Measurements from ENCODE around the gene NPAS3.

NPAS3 gene

DNA sequence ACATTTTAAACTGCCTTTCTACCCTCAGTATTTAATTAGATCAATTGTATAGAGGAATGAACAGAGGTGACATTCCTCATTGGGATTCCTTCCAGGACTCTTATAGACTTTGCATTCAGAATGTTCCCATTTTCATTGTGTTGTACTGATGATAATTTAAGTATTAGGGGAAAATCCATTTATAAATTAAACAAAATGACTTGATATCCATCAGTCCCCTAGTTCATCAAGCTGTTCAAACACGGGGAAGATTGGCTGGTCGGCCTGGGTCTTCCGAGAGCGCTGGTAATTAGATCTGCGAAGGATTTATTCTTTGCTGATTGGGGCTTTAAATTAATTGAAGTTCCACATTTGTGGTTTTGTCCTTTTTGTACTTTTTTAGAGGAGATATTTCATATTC is 738.2 kb downstream of the NPAS3 start:
- H3K36me3 ChIP-seq (ENCODE audit: insufficient read depth, low read length), result no peaks in the 10 kb centered on the region
- H3K9ac ChIP-seq (ENCODE audit: low read depth, low read length), result no peak overlapping the region
- H3K4me1 ChIP-seq (ENCODE audit: insufficient read depth, low read length), result 0 out of 2 replicates have a peak, but pooled peaks cover 3% of the 10 kb centered on the region
- no peaks in the 10 kb centered on the region for H3K9me3 ChIP-seq (ENCODE audit: control insufficient read depth, insufficient read depth, low read length)

DNA sequence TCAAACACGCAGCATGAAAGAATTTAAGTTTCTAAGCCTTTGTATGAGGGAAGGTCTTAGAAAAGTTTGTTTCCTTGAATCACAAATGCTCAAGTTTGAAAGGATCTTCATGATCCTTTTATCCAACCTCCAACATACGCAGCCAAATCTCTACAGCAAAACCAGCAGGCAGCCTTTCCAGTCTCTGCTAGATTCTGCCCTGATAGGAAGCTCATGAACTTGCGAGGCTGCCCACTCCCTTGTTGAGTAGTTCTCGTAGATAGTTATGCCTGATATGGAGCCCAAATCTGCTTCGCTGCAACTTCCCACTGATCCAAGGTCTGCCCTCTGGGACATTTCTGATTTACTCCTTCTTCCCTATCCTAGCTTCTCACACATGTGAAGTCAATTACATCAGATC is 739.3 kb downstream of the NPAS3 start:
- Histone ChIP-seq H3K9ac (ENCODE audit: low read depth, low read length) (no peak overlapping the region), H3K36me3 (ENCODE audit: insufficient read depth, low read length) (no peaks in the 10 kb centered on the region), H3K4me1 (ENCODE audit: insufficient read depth, low read length) (0 out of 2 replicates have a peak, but pooled peaks cover 3% of the 10 kb centered on the region), H3K9me3 (ENCODE audit: control insufficient read depth, insufficient read depth, low read length) (no peaks in the 10 kb centered on the region)

DNA sequence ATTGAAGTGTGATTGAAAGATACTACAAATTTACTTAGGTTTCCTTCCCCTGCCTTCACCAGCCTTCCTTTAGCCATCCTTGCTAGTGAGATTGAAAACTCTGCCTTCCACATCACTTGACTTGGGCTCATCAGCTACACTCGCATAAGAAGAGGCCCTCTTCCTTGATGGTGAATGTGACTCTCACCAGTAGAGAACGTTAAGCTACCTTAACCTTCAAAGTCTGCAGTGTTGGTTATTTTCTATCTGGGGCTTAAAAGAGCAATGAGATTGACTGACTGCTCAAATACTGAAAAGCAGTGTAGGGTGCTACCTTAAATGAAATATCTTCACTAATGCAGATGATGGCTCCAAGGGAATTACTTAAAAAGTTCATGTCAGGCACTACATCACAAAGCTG is 740.3 kb downstream of the NPAS3 start:
- H3K36me3 ChIP-seq (ENCODE audit: insufficient read depth, low read length), result no peaks in the 10 kb centered on the region
- H3K9ac ChIP-seq (ENCODE audit: low read depth, low read length), result no peak overlapping the region
- H3K4me1 ChIP-seq (ENCODE audit: insufficient read depth, low read length), result 0 out of 2 replicates have a peak, but pooled peaks cover 3% of the 10 kb centered on the region

DNA sequence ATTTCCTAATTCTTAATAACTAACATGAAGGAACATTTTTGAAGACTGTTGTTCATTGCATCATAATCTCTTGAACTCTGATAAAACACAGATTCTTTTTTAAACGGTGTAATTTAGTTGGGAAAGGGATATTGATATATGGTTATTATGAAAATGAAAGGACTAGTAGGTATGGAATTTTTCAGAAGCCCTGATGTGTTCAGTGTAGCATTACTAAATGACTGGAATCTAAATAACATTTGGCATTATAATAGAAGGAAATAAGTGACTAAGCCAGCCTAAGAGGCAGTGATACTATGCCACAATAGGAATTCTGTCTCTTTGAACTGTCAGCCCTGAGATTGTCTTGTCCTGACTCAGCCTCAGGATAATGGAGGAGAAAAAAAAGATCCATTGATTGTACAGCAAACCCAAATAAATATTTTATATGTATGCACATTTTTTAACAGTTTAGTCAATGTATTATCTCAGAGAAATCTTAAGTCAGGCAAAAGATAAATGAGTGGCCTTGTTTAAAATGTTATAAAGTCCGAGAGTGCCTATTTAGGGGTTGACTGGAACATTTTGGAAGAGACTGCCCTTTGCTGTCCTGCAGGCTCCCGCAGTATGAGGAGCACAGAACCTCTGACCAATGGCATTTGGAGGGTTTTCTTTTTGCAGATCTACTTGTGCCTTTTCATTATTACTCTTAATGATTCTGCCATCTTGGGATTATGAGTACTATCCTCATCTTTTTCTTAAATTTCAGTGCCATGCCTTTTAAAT is 741.0 kb downstream of the NPAS3 start:
- H3K9ac ChIP-seq (ENCODE audit: low read depth, low read length), result no peak overlapping the region
- H3K4me1 ChIP-seq (ENCODE audit: insufficient read depth, low read length), result 0 out of 2 replicates have a peak, but pooled peaks cover 3% of the 10 kb centered on the region
- no peaks in the 10 kb centered on the region for H3K9me3 ChIP-seq (ENCODE audit: control insufficient read depth, insufficient read depth, low read length)
- H3K36me3 ChIP-seq (ENCODE audit: insufficient read depth, low read length), result no peaks in the 10 kb centered on the region

More for the DNA sequence above, 740.3 kb downstream of the NPAS3 start:
- H3K9me3 ChIP-seq (ENCODE audit: control insufficient read depth, insufficient read depth, low read length), result no peaks in the 10 kb centered on the region

DNA sequence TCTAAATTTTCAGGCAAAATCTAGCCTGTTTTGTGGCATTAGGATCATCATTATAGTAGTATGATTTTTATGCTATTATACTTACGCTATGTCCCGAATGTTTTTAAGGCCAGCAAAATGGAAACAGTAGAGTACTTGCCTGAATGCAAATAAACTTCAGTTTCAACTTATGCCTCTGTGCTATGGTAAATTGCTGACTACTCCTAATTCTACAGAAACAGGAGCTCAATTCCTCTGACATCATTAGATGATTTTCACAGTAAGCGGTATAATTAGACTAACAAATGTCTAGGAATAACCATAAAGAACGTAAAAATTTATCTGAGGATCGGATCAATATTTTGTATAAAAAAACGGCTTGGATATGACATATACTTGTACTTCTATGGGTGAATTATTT is 742.2 kb downstream of the NPAS3 start:
- H3K9ac ChIP-seq (ENCODE audit: low read depth, low read length), result no peak overlapping the region
- H3K36me3 ChIP-seq (ENCODE audit: insufficient read depth, low read length), result no peaks in the 10 kb centered on the region
- 0 out of 2 replicates have a peak, but pooled peaks cover 3% of the 10 kb centered on the region for H3K4me1 ChIP-seq (ENCODE audit: insufficient read depth, low read length)
- H3K9me3 ChIP-seq (ENCODE audit: control insufficient read depth, insufficient read depth, low read length), result no peaks in the 10 kb centered on the region

DNA sequence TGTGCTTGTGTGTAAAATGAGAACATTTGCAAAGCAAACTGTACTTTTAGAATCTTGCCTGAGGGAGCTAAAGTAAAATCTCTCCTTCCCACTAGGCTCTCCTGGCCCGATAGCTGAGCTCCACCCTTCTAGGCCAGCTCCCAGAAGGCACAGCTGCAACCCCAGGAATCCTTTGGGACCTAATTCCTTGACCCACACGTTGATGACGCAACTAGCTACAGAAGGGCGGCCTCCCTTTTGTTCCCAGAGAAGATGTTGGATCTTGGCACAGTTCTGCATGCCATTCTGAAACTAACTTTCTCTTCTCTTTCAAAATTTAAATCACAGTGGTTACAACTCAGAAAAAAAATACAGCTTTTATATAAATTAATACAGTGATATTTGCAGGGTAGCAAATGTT is 744.1 kb downstream of the NPAS3 start:
- no peaks in the 10 kb centered on the region for H3K9me3 ChIP-seq (ENCODE audit: control insufficient read depth, insufficient read depth, low read length)
- H3K9ac ChIP-seq (ENCODE audit: low read depth, low read length), result no peak overlapping the region
- H3K4me1 ChIP-seq (ENCODE audit: insufficient read depth, low read length), result no peaks in the 10 kb centered on the region
- no peaks in the 10 kb centered on the region; the same call in 1 of the 2 replicates for H3K36me3 ChIP-seq (ENCODE audit: insufficient read depth, low read length)

DNA sequence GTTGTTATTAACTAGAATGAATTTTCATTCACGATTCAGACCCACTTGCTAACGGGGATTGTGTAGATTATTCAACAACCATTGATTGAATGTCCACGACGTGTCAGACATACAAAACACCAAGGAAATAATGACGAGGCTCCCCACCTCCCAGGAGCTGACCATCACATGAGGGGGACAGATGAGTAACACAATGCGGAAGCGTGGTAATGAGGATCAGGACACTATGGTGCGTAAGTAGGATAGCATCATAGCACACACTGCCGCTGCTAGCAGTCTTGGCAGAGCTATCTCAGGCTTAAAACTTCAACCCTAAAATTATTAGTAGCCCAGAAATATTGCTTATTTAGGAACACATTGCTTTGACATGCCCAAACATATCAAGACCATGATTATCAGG is 746.3 kb downstream of the NPAS3 start:
- no peaks in the 10 kb centered on the region; the same call in 1 of the 2 replicates for H3K36me3 ChIP-seq (ENCODE audit: insufficient read depth, low read length)
- H3K4me1 ChIP-seq (ENCODE audit: insufficient read depth, low read length), result no peaks in the 10 kb centered on the region
- H3K9ac ChIP-seq (ENCODE audit: low read depth, low read length), result no peak overlapping the region
- H3K9me3 ChIP-seq (ENCODE audit: control insufficient read depth, insufficient read depth, low read length), result no peaks in the 10 kb centered on the region

DNA sequence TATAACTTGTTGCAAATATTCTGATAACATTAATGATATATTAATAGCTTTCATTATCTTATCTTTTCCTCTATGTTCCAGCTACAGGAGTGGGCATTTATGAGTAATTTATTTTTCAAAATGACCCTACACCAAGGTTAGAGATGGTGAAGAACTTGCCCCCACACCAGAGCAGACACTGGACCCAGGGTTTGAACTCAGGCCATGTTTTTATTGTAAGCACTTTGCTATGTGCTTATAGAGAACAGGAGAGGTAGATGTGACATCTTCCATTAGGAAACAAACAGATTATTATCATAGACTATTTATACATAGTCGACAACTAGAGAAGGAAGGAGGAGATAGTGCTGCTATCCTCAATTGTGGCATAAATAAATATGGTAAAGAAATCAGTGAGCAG is 747.0 kb downstream of the NPAS3 start:
- Histone ChIP-seq H3K4me1 (ENCODE audit: insufficient read depth, low read length) (no peaks in the 10 kb centered on the region), H3K9ac (ENCODE audit: low read depth, low read length) (no peak overlapping the region), H3K9me3 (ENCODE audit: control insufficient read depth, insufficient read depth, low read length) (no peaks in the 10 kb centered on the region), H3K36me3 (ENCODE audit: insufficient read depth, low read length) (no peaks in the 10 kb centered on the region; the same call in 1 of the 2 replicates)

DNA sequence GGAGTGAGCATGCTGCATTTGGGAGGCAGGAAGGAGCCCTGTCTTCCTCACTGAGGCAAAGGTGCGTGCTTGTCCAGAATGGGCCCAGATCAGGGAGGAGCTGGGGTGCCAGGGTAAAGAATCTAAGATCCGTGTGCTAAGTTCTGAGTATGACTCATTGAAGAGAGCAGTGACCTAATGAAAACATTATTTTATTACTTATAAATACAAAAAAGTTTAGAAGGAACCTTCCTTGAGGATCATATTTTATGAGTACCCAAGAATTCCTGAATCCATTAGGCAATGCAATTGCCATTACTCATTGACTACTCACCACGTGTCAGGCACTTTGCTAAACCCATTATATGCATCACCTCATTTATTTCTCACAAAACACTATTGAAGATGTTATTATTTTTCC is 747.5 kb downstream of the NPAS3 start:
- Histone ChIP-seq H3K36me3 (ENCODE audit: insufficient read depth, low read length) (no peaks in the 10 kb centered on the region; the same call in 1 of the 2 replicates), H3K4me1 (ENCODE audit: insufficient read depth, low read length) (no peaks in the 10 kb centered on the region), H3K9ac (ENCODE audit: low read depth, low read length) (no peak overlapping the region), H3K9me3 (ENCODE audit: control insufficient read depth, insufficient read depth, low read length) (no peaks in the 10 kb centered on the region)

DNA sequence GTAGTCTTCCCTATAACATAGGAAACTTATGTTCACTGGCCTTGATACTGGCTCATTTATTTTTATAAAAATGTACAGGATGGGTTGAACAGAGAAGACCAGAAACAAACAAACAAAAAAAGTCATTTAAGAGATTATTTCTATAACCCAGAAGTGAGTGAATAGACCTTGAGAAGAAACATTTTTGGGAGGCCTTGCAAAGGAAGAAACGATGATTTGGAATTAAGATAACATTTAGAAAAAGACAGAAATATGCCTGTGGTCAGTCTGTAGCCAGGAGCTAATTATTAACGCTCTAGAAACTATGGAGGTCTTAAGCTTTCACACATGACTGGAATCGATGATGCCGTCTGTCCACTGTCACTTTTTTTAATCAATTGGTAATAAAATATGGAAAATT is 748.2 kb downstream of the NPAS3 start:
- no peaks in the 10 kb centered on the region; the same call in 1 of the 2 replicates for H3K36me3 ChIP-seq (ENCODE audit: insufficient read depth, low read length)
- no peaks in the 10 kb centered on the region for H3K9me3 ChIP-seq (ENCODE audit: control insufficient read depth, insufficient read depth, low read length)
- H3K4me1 ChIP-seq (ENCODE audit: insufficient read depth, low read length), result no peaks in the 10 kb centered on the region
- no peak overlapping the region for H3K9ac ChIP-seq (ENCODE audit: low read depth, low read length)

DNA sequence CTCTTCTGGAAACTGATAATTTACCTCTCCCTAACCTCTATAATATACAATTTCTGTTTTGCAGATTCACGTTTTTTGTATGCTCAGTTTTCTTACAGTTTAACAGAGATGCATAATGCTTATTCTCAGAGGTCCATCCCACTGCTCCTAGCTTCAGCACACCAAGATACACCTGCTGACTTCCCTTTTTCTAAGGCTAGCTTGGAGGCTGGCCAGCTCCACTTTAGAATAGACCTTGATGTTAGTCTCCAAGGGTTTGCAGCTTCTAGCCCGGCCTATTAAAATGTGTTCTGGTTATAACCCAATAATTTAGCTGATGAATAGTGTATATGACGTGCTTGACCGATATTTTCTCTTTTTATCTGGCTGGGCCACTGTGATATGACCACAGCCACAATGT is 751.0 kb downstream of the NPAS3 start:
- no peak overlapping the region for H3K9ac ChIP-seq (ENCODE audit: low read depth, low read length)
- H3K36me3 ChIP-seq (ENCODE audit: insufficient read depth, low read length), result no peaks in the 10 kb centered on the region; the same call in 1 of the 2 replicates
- H3K4me1 ChIP-seq (ENCODE audit: insufficient read depth, low read length), result no peaks in the 10 kb centered on the region
- no peaks in the 10 kb centered on the region for H3K9me3 ChIP-seq (ENCODE audit: control insufficient read depth, insufficient read depth, low read length)

DNA sequence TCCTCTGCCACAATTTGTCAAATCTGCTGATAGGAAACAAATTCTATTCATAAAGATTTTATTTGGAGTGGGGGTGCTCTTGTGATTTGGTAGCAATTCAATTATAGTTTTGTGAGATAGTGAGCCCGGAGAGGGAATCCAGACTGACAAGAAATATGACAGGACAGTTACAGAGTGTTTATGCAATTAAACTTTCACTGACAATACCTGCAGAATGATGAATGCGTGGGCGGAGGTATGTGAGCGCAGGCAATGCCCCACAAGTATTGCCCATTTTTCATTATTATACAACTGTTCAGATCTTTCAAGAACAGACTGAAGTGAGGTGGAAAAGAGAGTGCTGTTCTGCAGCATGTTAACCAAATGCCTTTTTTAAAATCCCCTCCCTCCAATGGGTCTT is 753.2 kb downstream of the NPAS3 start:
- H3K36me3 ChIP-seq (ENCODE audit: insufficient read depth, low read length), result no peaks in the 10 kb centered on the region
- H3K4me1 ChIP-seq (ENCODE audit: insufficient read depth, low read length), result no peaks in the 10 kb centered on the region
- H3K9ac ChIP-seq (ENCODE audit: low read depth, low read length), result no peak overlapping the region
- H3K9me3 ChIP-seq (ENCODE audit: control insufficient read depth, insufficient read depth, low read length), result no peaks in the 10 kb centered on the region

DNA sequence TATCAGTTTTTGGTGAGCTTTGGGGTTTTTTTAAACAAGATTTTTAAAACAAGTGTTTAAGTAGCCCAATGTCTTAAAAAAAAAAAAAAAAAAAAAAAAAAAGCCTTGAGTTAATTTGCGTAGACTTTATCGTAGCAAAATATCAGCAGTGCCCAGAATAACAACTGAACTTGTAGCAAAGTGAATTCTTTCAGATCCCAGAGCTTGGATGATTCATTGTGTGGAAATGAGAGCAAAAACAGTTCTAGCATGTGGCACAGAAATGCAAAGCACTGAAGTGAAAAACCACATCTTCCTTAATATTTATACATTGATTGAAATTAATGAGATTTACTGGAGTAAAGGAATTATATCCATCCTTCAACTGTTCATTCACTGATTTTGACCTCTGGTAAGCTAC is 754.1 kb downstream of the NPAS3 start:
- H3K9me3 ChIP-seq (ENCODE audit: control insufficient read depth, insufficient read depth, low read length), result no peaks in the 10 kb centered on the region
- H3K4me1 ChIP-seq (ENCODE audit: insufficient read depth, low read length), result no peaks in the 10 kb centered on the region
- no peak overlapping the region for H3K9ac ChIP-seq (ENCODE audit: low read depth, low read length)
- H3K36me3 ChIP-seq (ENCODE audit: insufficient read depth, low read length), result no peaks in the 10 kb centered on the region

DNA sequence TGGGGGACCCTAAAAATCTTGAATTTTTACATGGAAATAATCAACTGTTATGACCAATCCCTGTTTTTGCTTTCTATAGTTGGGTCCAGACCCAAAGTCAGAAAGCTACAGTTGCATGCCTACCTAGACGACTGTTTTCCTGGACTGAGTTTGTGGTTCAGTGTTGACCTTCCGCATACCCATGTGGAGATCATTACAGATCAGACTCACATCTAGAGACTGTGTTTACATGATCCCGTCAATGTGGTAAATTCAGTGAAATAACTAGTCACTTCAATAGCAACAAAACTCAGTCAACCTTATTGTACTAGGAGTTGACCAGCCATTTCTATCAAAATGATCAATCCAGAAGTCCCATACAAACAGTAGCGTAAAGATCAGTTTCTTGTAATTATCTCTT is 754.6 kb downstream of the NPAS3 start:
- Histone ChIP-seq H3K4me1 (ENCODE audit: insufficient read depth, low read length) (no peaks in the 10 kb centered on the region), H3K36me3 (ENCODE audit: insufficient read depth, low read length) (no peaks in the 10 kb centered on the region), H3K9ac (ENCODE audit: low read depth, low read length) (no peak overlapping the region), H3K9me3 (ENCODE audit: control insufficient read depth, insufficient read depth, low read length) (no peaks in the 10 kb centered on the region)

DNA sequence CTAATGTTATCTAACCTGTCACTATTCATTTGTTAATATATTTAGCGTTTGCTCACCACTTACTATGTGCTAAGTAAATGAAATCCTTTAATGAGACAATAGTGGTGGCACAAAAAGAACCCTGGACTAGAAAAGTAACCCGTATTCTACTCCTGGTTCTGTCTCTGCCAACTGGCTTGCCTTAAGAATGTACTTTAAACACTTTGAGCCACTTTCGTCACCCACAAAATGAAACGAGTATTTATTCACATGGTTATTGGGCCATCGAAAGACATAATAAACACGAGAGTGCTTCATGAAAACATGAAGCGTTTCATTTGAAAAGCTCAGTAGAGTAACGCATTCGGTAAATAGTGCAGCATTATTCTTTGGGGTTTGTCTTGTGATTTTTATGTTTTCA is 757.5 kb downstream of the NPAS3 start:
- H3K36me3 ChIP-seq (ENCODE audit: insufficient read depth, low read length), result no peaks in the 10 kb centered on the region
- no peaks in the 10 kb centered on the region for H3K9me3 ChIP-seq (ENCODE audit: control insufficient read depth, insufficient read depth, low read length)
- H3K9ac ChIP-seq (ENCODE audit: low read depth, low read length), result no peak overlapping the region
- no peaks in the 10 kb centered on the region; the same call in 1 of the 2 replicates for H3K4me1 ChIP-seq (ENCODE audit: insufficient read depth, low read length)

All from ES-I3 (cell line).